KMS-11 (cell line): Measurements from ENCODE around the gene FSD1.
A peak's percentile ranks its signal among the peaks of the same experiment; 100 is the strongest.

ENCODE experiments used
- H2AFZ ChIP-seq: fragments of 200-600 bp; sonication (generic); 2 replicates; pipeline ENCODE4 v1.6.1; 2016; ENCODE audit warnings: antibody characterized with exemption, mixed run types, low read depth
- H3K27ac ChIP-seq: fragments of 200-600 bp; sonication (generic); 2 replicates; pipeline ENCODE4 v1.6.1; 2016; ENCODE audit warnings: mild to moderate bottlenecking, mixed run types
- H3K27me3 ChIP-seq: fragments of 200-600 bp; sonication (generic); 2 replicates; pipeline ENCODE4 v1.6.1; 2017; ENCODE audit warnings: mild to moderate bottlenecking, low read depth, mixed run types, moderate library complexity; ENCODE audit not compliant: insufficient read depth
- H3K36me3 ChIP-seq: fragments of 200-600 bp; sonication (generic); 2 replicates; pipeline ENCODE4 v1.6.1; 2017; ENCODE audit warnings: mild to moderate bottlenecking, mixed run types; ENCODE audit not compliant: insufficient read depth
- H3K4me1 ChIP-seq: fragments of 200-600 bp; sonication (generic); 2 replicates; pipeline ENCODE4 v1.6.1; 2016; ENCODE audit warnings: mild to moderate bottlenecking, low read depth, mixed run types; ENCODE audit not compliant: poor library complexity, severe bottlenecking
- H3K4me2 ChIP-seq: fragments of 200-600 bp; sonication (generic); 2 replicates; pipeline ENCODE4 v1.7.0; 2016; ENCODE audit warnings: mild to moderate bottlenecking, mixed run types
- H3K4me3 ChIP-seq: fragments of 200-600 bp; sonication (generic); IDR thresholded peaks from 2 replicates; pipeline ENCODE4 v1.6.1; 2017; ENCODE audit warnings: low read depth, low read length, mixed read lengths; ENCODE audit not compliant: insufficient read depth
- H3K79me2 ChIP-seq: fragments of 200-600 bp; sonication (generic); 2 replicates; pipeline ENCODE4 v1.6.1; 2016; ENCODE audit warnings: low read depth, mixed run types; ENCODE audit not compliant: insufficient read depth
- H3K9ac ChIP-seq: fragments of 200-600 bp; sonication (generic); 2 replicates; pipeline ENCODE4 v1.6.1; 2016; ENCODE audit warnings: mild to moderate bottlenecking, mixed run types
- H4K20me1 ChIP-seq: fragments of 200-600 bp; sonication (generic); 2 replicates; pipeline ENCODE4 v1.6.1; 2016; ENCODE audit warnings: mild to moderate bottlenecking, mixed run types; ENCODE audit not compliant: insufficient read depth
- CTCF ChIP-seq: fragments of 200-600 bp; sonication (generic); conservative IDR thresholded peaks from 2 replicates; pipeline ENCODE4 v1.6.1; 2017; ENCODE audit warnings: low read depth, mild to moderate bottlenecking, antibody characterized with exemption, low read length, moderate library complexity, mixed read lengths

Gene FSD1

GRCh38 chr19:4323692-4324091 lies 19.3 kb downstream of the FSD1 start:
- Histone ChIP-seq H3K4me1 (no peaks in the 10 kb centered on the region), H2AFZ (no peak overlapping the region), H3K9ac (no peak overlapping the region), H3K27me3 (no peaks in the 10 kb centered on the region), H3K36me3 (no peaks in the 10 kb centered on the region), H3K4me3 (no peak overlapping the region), H3K79me2 (no peaks in the 10 kb centered on the region), H4K20me1 (no peaks in the 10 kb centered on the region), H3K27ac (no peak overlapping the region), H3K4me2 (no peak overlapping the region)
- no peak for TF ChIP-seq CTCF

- Histone ChIP-seq H2AFZ (no peak overlapping the region), H3K27me3 (no peaks in the 10 kb centered on the region), H3K9ac (no peak overlapping the region), H4K20me1 (no peaks in the 10 kb centered on the region), H3K79me2 (no peaks in the 10 kb centered on the region), H3K4me2 (no peak overlapping the region), H3K4me1 (no peaks in the 10 kb centered on the region), H3K36me3 (no peaks in the 10 kb centered on the region), H3K4me3 (no peak overlapping the region), H3K27ac (no peak overlapping the region)
- TF ChIP-seq CTCF, result no peak
Measured at GRCh38 chr19:4324228-4324627, 19.8 kb downstream of the FSD1 start.

- Histone ChIP-seq H3K4me1 (no peaks in the 10 kb centered on the region), H2AFZ (no peak overlapping the region), H3K36me3 (no peaks in the 10 kb centered on the region), H3K79me2 (no peaks in the 10 kb centered on the region), H3K27me3 (no peaks in the 10 kb centered on the region), H3K4me2 (no peak overlapping the region), H3K27ac (no peak overlapping the region), H3K9ac (no peak overlapping the region), H4K20me1 (no peaks in the 10 kb centered on the region), H3K4me3 (no peak overlapping the region)
- no peak for TF ChIP-seq CTCF
Measured at GRCh38 chr19:4326215-4326836, 21.9 kb downstream of the FSD1 start.

GRCh38 chr19:4326837-4327251 lies 22.4 kb downstream of the FSD1 start:
- no peak overlapping the region for H3K4me3 ChIP-seq
- no peaks in the 10 kb centered on the region for H3K79me2 ChIP-seq
- H2AFZ ChIP-seq, result peak overlapping the region; percentile 44; the same call in 1 of the 2 replicates
- H3K4me1 ChIP-seq, result no peaks in the 10 kb centered on the region
- no peak overlapping the region for H3K4me2 ChIP-seq
- no peak for TF ChIP-seq CTCF
- H3K27ac ChIP-seq, result no peak overlapping the region
- H3K36me3 ChIP-seq, result no peaks in the 10 kb centered on the region
- no peaks in the 10 kb centered on the region for H4K20me1 ChIP-seq
- H3K9ac ChIP-seq, result no peak overlapping the region
- H3K27me3 ChIP-seq, result no peaks in the 10 kb centered on the region
